Activated B cell treated with CpG ODN at 0.5 μM for 24 hours (primary cell): ENCODE data around the gene IGDCC3. TPM values are rescaled to one million over a fixed set of nuclear protein-coding genes. Genes with fewer than 3 reads are reported as not detected.
A peak's percentile ranks its signal among the peaks of the same experiment; 100 is the strongest.

Experiments used
- ATAC-seq: fragments of 200-7000 bp; cut with Tn5 transposase; one replicate; pipeline ENCODE4 v1.10.0; 2021; ENCODE audit warnings: low read depth, mild to moderate bottlenecking, moderate library complexity
- CTCF ChIA-PET: fragments of 350-600 bp; sonication (Branson Sonifier 250); formaldehyde crosslinking; loops from one replicate; lab custom pipeline; 2021; ENCODE audit warnings: antibody characterized with exemption; lab: Charles Lee
- POLR2A ChIA-PET: fragments of 350-600 bp; sonication (Branson Sonifier 250); formaldehyde crosslinking; loops from one replicate; lab custom pipeline; 2021; ENCODE audit warnings: antibody characterized with exemption; lab: Charles Lee
- DNase-seq: peaks from one replicate; pipeline ENCODE4 v3.0.0; 2022
- H3K27ac Mint-ChIP-seq: one replicate; pipeline ENCODE4 v1.8.0; 2020; ENCODE audit warnings: mixed read lengths
- H3K27me3 Mint-ChIP-seq: one replicate; pipeline ENCODE4 v1.8.0; 2021; ENCODE audit warnings: mixed read lengths
- H3K36me3 Mint-ChIP-seq: one replicate; pipeline ENCODE4 v1.8.0; 2021; ENCODE audit warnings: low read depth, mixed read lengths
- H3K4me1 Mint-ChIP-seq: one replicate; pipeline ENCODE4 v1.8.0; 2021; ENCODE audit warnings: mixed read lengths
- H3K4me3 Mint-ChIP-seq: one replicate; pipeline ENCODE4 v1.8.0; 2020; ENCODE audit warnings: mild to moderate bottlenecking, mixed read lengths
- H3K9me3 Mint-ChIP-seq: one replicate; pipeline ENCODE4 v1.8.0; 2020; ENCODE audit warnings: mixed read lengths
- intact Hi-C: fragments of 100-400 bp; cut with micrococcal nuclease; formaldehyde crosslinking; loops from one replicate; pipeline ENCODE4 v1.15.1; 2024
- total RNA-seq: library from RNA; stranded (reverse); gene quantifications from 2 replicates; pipeline ENCODE4 v1.2.3, GENCODE V29; 2022
- TF ChIP-seq, protein P1 (sequence below): fragments of 200-600 bp; IDR thresholded peaks from one replicate; pipeline ENCODE4 v1.8.0; 2022; ENCODE audit warnings: antibody characterized with exemption, mild to moderate bottlenecking

Gene IGDCC3
- total RNA-seq, 1 donor from 2014 or later = not detected

DNA sequence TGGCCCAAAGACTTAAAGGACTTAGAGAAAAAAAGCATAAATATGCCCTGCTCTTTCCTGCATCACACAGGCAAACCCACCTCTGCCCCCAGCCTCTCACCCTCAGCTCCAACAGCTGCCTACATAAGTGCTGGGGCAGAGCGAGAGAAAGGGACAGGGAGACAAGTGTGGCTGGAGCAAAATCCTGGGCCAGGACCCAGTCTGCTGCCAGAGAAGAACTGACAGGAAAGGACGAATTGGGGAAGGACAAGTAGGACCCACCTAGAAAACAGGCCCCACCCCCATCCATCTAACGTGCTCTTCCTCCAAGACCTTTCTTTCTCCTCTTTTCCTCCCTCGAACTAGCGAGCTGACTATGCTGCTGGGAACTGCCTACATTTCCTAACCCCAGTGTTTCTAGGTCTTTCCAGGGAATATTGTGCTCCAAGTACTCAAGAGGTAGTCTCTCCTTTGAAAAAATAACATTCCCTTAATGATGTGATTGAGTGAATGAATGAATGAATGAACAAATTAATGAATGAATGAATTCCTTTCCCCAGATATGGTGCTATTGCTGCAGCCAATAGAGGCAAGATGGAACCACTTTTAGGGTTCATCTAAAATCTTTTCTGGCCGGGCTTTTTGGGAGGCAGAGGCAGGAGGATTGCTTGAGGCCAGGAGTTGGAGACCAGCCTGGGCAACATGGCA is 26.5 kb upstream of the IGDCC3 start:
- no peak for DNase-seq
- no peaks in the 10 kb centered on the region for H3K9me3 Mint-ChIP-seq
- ChIA-PET CTCF (interaction anchor here (0.6 kb wide), 1 partner anchor 336 kb away, joined by 3 read pairs; no protein-coding TSS in a partner anchor), POLR2A (no interaction called here)
- H3K27me3 Mint-ChIP-seq = peaks cover 39% of the 10 kb centered on the region
- H3K27ac Mint-ChIP-seq = no peak overlapping the region
- TF ChIP-seq, protein P1, sequence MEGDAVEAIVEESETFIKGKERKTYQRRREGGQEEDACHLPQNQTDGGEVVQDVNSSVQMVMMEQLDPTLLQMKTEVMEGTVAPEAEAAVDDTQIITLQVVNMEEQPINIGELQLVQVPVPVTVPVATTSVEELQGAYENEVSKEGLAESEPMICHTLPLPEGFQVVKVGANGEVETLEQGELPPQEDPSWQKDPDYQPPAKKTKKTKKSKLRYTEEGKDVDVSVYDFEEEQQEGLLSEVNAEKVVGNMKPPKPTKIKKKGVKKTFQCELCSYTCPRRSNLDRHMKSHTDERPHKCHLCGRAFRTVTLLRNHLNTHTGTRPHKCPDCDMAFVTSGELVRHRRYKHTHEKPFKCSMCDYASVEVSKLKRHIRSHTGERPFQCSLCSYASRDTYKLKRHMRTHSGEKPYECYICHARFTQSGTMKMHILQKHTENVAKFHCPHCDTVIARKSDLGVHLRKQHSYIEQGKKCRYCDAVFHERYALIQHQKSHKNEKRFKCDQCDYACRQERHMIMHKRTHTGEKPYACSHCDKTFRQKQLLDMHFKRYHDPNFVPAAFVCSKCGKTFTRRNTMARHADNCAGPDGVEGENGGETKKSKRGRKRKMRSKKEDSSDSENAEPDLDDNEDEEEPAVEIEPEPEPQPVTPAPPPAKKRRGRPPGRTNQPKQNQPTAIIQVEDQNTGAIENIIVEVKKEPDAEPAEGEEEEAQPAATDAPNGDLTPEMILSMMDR = no peak
- H3K36me3 Mint-ChIP-seq = no peaks in the 10 kb centered on the region
- ATAC-seq = no peak
- H3K4me1 Mint-ChIP-seq = peaks cover 6% of the 10 kb centered on the region
- intact Hi-C loops = no loop called here
- no peak overlapping the region for H3K4me3 Mint-ChIP-seq

- no peak overlapping the region for H3K27ac Mint-ChIP-seq
- H3K27me3 Mint-ChIP-seq = peaks cover 46% of the 10 kb centered on the region
- DNase-seq (no peak), ATAC-seq (no peak)
- CTCF ChIA-PET = no interaction called here
- no peaks in the 10 kb centered on the region for H3K9me3 Mint-ChIP-seq
- no peaks in the 10 kb centered on the region for H3K36me3 Mint-ChIP-seq
- POLR2A ChIA-PET = no interaction called here
- intact Hi-C loops = no loop called here
- no peaks in the 10 kb centered on the region for H3K4me1 Mint-ChIP-seq
- TF ChIP-seq, protein P1 = no peak
- no peak overlapping the region for H3K4me3 Mint-ChIP-seq
These were observed 25.2 kb upstream of the IGDCC3 start for GRCh38 chr15:65402961-65403360.

- intact Hi-C loops = loop anchor here (2.0 kb wide), 1 partner anchor 885 kb away; no protein-coding TSS in a partner anchor
- Mint-ChIP-seq H3K27ac (no peak overlapping the region), H3K36me3 (no peaks in the 10 kb centered on the region), H3K9me3 (no peaks in the 10 kb centered on the region), H3K4me1 (peaks cover 3% of the 10 kb centered on the region), H3K27me3 (peaks cover 54% of the 10 kb centered on the region), H3K4me3 (no peak overlapping the region)
- no peak for ATAC-seq
- TF ChIP-seq, protein P1 = no peak
- ChIA-PET CTCF (interaction anchor here (0.8 to 2.4 kb wide), 3 partner anchors 11 to 1164 kb away, joined by 3 to 9 read pairs (median 4); partner anchors contain the start of gene LCTL), POLR2A (no interaction called here)
- no peak for DNase-seq
These were observed 23.9 kb upstream of the IGDCC3 start for GRCh38 chr15:65401611-65402240.

DNA sequence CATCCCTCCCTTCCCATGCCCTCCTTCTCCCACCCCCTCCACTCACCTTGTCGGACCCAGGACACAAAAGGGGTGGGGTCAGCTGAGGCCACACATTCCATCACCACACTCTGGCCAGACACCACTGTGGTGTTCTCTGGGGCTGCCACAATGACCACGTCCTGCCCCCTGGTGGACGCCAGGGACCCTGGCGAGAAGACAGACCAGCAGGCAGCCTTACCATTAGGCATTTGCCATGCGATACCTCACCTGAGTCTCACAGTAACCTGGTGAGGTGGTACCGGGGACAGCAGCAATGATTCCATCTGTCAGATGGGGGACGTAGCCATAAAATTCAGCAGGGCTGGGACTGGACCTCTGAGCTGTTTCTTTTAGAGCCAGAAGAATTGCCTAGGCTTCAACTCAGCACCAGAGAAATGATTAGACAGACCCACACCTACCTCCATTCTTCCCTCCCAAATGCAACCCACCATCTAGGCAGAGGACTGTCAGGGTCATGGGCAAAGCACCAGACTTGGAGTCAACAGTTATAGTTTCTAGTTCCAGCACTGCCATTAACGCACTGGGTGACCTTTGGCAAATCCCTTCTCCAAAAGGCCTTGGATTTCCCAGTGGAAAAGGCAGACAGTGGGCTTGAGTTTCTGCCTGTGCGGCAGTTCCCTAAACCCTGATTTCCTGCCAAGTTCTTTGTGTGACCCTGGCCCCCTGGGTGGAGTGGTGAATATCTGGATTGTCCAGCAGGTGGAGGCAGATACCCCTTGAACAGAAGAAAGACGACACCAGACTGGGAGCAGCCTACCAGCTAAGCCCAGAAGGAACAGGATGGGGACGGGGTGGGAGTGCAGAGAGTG is 23.2 kb upstream of the IGDCC3 start:
- no peak overlapping the region for H3K27ac Mint-ChIP-seq
- DNase-seq (no peak), ATAC-seq (peak; percentile 66)
- no peaks in the 10 kb centered on the region for H3K9me3 Mint-ChIP-seq
- POLR2A ChIA-PET = no interaction called here
- TF ChIP-seq, protein P1 = no peak
- no peaks in the 10 kb centered on the region for H3K36me3 Mint-ChIP-seq
- H3K4me1 Mint-ChIP-seq = peaks cover 8% of the 10 kb centered on the region
- H3K27me3 Mint-ChIP-seq = peaks cover 59% of the 10 kb centered on the region
- intact Hi-C loops = loop anchor here (1.0 to 2.0 kb wide), 2 partner anchors 82 to 886 kb away; no protein-coding TSS in a partner anchor
- H3K4me3 Mint-ChIP-seq = no peak overlapping the region
- CTCF ChIA-PET = interaction anchor here (0.8 to 2.4 kb wide), 5 partner anchors 10 to 1165 kb away, joined by 3 to 9 read pairs (median 3); partner anchors contain the start of gene LCTL
